ENCODE measurements around the gene TSC1. TPM values are rescaled to one million over a fixed set of nuclear protein-coding genes. Genes with fewer than 3 reads are reported as not detected.

TSC1 gene
- total RNA-seq, 2 experiments from 2014 or later = 28.7 to 66.2 TPM

DNA sequence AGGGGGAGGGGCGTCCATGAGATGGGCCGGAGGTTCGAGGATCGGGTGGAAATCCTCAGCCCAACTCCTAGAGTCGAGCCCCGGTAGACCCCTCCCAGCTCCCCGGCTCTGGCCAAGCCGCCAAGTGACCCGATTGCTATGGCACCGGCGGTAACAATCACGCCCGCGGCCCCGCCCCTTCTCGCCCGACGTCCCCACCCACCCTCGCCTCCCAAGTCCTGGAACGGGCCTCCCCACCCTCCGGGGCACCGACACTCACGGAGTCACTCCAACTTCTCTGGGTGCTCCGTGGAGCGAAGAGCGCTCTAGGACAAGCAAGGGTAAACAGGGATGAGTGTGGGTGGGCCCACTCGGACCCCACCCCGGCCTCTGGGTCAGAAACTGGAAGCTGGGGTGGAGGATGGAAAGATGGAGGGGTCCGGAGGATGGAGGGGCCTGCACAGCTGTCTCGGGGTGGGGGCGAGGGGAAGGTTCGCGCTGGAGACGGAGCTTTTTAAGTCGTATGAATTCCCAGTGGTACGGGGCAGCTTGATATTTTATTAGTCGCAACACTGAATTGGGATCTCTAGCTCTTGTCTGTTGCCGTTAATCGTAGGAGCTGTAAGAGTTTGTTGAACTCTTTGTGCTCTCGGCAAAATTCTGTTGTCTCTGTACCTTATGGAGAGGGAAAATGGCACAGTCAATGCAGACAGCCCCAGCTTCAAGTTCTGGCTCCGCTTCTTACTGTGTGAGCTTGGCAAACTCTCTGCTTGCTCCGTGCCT, 65.5 kb downstream of the TSC1 start, which contains the start of gene SPACA9:
Gene SPACA9 (plus strand): TSS at position 204 of the 762 bp plus-strand sequence. CDS start 5,050 bp downstream, outside the sequence.
- BruUV-seq (replicated peaks) = TSS peak; percentile 72
- TF ChIP-seq, protein P1, sequence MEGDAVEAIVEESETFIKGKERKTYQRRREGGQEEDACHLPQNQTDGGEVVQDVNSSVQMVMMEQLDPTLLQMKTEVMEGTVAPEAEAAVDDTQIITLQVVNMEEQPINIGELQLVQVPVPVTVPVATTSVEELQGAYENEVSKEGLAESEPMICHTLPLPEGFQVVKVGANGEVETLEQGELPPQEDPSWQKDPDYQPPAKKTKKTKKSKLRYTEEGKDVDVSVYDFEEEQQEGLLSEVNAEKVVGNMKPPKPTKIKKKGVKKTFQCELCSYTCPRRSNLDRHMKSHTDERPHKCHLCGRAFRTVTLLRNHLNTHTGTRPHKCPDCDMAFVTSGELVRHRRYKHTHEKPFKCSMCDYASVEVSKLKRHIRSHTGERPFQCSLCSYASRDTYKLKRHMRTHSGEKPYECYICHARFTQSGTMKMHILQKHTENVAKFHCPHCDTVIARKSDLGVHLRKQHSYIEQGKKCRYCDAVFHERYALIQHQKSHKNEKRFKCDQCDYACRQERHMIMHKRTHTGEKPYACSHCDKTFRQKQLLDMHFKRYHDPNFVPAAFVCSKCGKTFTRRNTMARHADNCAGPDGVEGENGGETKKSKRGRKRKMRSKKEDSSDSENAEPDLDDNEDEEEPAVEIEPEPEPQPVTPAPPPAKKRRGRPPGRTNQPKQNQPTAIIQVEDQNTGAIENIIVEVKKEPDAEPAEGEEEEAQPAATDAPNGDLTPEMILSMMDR (conservative IDR thresholded peaks at IDR 0.05; ENCODE audit: low read length) = no peak
- no peak for TF ChIP-seq EZH2phosphoT487 (IDR thresholded peaks at IDR 0.05; ENCODE audit: borderline replicate concordance, low read depth, low read length)

DNA sequence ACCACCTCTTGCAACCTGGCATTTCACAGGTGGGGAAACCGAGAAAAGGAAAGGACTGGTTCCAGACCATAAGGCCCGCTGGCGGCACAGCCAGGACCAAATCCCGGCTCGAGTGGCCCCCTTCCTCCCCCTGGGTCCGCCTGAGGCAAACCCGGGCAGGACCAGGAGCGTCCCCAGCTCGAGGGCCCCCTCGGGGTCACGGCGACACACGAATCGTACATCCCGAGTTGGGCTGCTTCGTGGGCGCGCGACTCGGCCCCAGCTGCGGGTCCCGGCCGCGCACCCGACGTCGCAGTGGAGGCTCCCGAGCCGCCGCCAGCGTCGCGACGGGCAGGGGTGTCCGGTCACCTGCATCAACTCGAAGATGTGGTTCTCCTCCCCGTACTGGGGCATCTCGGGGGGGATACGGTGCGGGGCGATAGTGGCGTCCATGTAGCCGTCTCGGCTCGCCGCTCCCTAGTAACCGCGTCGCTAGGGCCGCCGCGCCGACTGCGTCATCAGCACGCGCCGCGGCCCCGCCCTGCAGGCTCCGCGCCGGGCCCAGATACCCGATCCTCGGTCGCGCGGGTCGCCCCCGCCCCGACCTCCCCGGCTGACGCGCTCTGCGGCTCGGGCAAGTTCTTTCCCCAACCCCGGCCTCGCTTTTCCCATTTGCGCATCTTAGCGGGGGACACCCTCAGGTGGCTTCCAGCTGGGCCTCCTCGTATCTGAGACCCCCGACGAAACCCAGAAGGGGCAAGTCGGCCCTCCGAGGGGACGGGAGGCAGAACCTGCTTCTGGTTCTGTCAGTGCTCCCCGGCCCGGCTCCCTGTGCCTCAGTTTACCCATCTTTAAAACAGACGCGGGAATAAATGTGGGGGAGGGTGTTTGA, 66.4 kb downstream of the TSC1 start, which contains the start of gene AK8:
Gene AK8 (minus strand): TSS at position 461 of the 871 bp plus-strand sequence. CDS start 29 bp downstream, at position 432.
- Histone ChIP-seq H3K36me3 (ENCODE audit: insufficient read depth, low read length) (no peaks in the 10 kb centered on the region), H3K27ac (ENCODE audit: low read depth, low read length, poor library complexity, severe bottlenecking) (no peak within 1 kb of the TSS), H3K9me2 (ENCODE audit: insufficient read depth, low read length) (no peaks in the 10 kb centered on the region), H3K79me2 (ENCODE audit: insufficient read depth, low read depth, low read length) (no peaks in the 10 kb centered on the region), H3K4me1 (ENCODE audit: insufficient read depth, low read length, poor library complexity, severe bottlenecking) (peaks cover 5% of the 10 kb centered on the region), H4K20me1 (ENCODE audit: insufficient read depth, low read length) (no peaks in the 10 kb centered on the region), H3K4me2 (ENCODE audit: low read length) (peak within 1 kb of the TSS; percentile 85), H3K9me3 (ENCODE audit: low read length) (no peaks in the 10 kb centered on the region), H3K4me3 (ENCODE audit: low read depth, low read length, poor library complexity, severe bottlenecking) (peak within 1 kb of the TSS; percentile 97), H2AFZ (ENCODE audit: low read length) (peak within 1 kb of the TSS; percentile 100)
- DNase-seq (ENCODE audit: low spot score) = peak; percentile 79
- CTCF ChIA-PET (ENCODE audit: unreplicated experiment) = no interaction called here
- POLR2A ChIA-PET = interaction anchor here (0.6 kb wide), 1 partner anchor 615 kb away, joined by 4 read pairs; no protein-coding TSS in a partner anchor
- BruUV-seq (replicated peaks) = no TSS peak
- TF ChIP-seq, protein P1 (conservative IDR thresholded peaks at IDR 0.05; ENCODE audit: low read length) = no peak
- TF ChIP-seq EZH2phosphoT487 (IDR thresholded peaks at IDR 0.05; ENCODE audit: borderline replicate concordance, low read depth, low read length) = no peak
- intact Hi-C loops (cut with micrococcal nuclease; ENCODE audit: unreplicated experiment) = no loop called here

More for the DNA sequence above, 65.5 kb downstream of the TSC1 start, which contains the start of gene SPACA9:
- H3K9me3 ChIP-seq (ENCODE audit: low read length) = no peaks in the 10 kb centered on the region
- peak; percentile 13 for DNase-seq (ENCODE audit: low spot score)
- no peaks in the 10 kb centered on the region for H3K9me2 ChIP-seq (ENCODE audit: insufficient read depth, low read length)
- no peaks in the 10 kb centered on the region for H4K20me1 ChIP-seq (ENCODE audit: insufficient read depth, low read length)
- H3K4me1 ChIP-seq (ENCODE audit: insufficient read depth, low read length, poor library complexity, severe bottlenecking) = peaks cover 5% of the 10 kb centered on the region
- peak within 1 kb of the TSS; percentile 97 for H3K4me3 ChIP-seq (ENCODE audit: low read depth, low read length, poor library complexity, severe bottlenecking)
- intact Hi-C loops (cut with micrococcal nuclease; ENCODE audit: unreplicated experiment) = no loop called here
- POLR2A ChIA-PET = no interaction called here
- CTCF ChIA-PET (ENCODE audit: unreplicated experiment) = no interaction called here
- no peak within 1 kb of the TSS for H3K27ac ChIP-seq (ENCODE audit: low read depth, low read length, poor library complexity, severe bottlenecking)
- H3K79me2 ChIP-seq (ENCODE audit: insufficient read depth, low read depth, low read length) = no peaks in the 10 kb centered on the region
- no peaks in the 10 kb centered on the region for H3K36me3 ChIP-seq (ENCODE audit: insufficient read depth, low read length)
- peak within 1 kb of the TSS; percentile 100 for H2AFZ ChIP-seq (ENCODE audit: low read length)
- H3K4me2 ChIP-seq (ENCODE audit: low read length) = peak within 1 kb of the TSS; percentile 85

Data from OCI-LY7 (cell line).